Smooth muscle cell of the coronary artery (primary cell): Measurements from ENCODE around the gene KATNB1. TPM values are rescaled to one million over a fixed set of nuclear protein-coding genes. Genes with fewer than 3 reads are reported as not detected.

Experiments
- total RNA-seq: library from RNA; depleted of rRNA; stranded (reverse); fragments of >200 nt; gene quantifications from 2 replicates; pipeline ENCODE4 v1.2.3, GENCODE V29; 2014; ENCODE audit warnings: low replicate concordance

The KATNB1 gene
- 18.7 and 19.5 TPM in 2 replicates for total RNA-seq

GRCh38 chr16:57735755-57736418 is at the start of gene KATNB1:
TSS of gene KATNB1 (plus strand) at chr16:57735770. CDS start at chr16:57737244, 1,474 bp downstream.

GRCh38 chr16:57694725-57695679 is 40.6 kb upstream of the KATNB1 start, which contains the start of gene DRC7:
TSS of gene DRC7 (plus strand) at chr16:57694806. CDS start at chr16:57697950, 3,144 bp downstream.

DNA sequence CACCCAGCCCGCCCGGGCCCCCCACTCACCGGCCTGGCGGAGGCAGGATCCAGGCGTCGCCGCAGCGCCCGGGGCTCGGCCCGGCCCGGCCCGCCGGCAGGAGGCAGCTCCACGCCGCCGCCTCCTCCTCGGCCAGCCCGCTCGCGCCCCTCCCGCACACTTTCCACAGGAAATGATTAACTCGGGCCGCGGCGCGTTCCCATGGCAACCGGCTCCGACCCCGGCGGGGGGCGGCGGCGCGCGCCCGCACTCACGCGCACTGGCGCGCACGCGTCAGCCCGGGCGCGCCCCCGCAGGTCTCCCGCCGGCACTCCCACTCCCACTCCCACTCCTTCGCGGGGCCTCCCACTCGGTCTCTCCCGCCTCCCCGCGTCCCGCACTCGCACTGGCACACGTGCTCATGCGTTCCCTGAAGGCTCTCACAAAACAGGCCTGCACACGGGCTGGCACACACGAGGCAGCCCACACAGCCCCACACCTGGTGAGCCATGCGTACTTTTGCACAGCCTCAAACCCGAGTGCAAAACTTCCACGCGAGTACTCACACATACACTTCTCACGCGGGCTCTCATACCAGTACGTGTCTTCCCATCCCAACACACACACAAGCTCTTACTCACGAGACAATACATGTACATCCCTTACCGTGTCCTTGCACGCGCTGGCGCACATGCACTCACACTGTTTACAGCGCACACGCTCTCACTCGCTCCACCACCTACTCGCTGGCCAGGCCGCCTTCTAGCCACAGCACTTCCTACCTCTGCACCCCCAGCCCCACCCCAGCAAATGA is 67.0 kb downstream of the KATNB1 start, which contains the start of gene KIFC3:
Gene KIFC3 (minus strand): TSS at position 151 of the 793 bp plus-strand sequence. CDS start 4,248 bp downstream, outside the sequence.

Other genes with a start within 250 kb of the KATNB1 start
- gene DOK4, start 249.3 kb upstream of the KATNB1 start, total RNA-seq: 28.0 and 44.4 TPM in 2 replicates
- 12.4 and 19.5 TPM in 2 replicates for gene CCDC102A, start 199.2 kb upstream of the KATNB1 start, total RNA-seq
- gene ADGRG5, start 193.1 kb upstream of the KATNB1 start, total RNA-seq: not detected in 2 replicates
- gene ADGRG1, start 107.1 kb upstream of the KATNB1 start, total RNA-seq: 0.12 and 0.53 TPM in 2 replicates
- not detected in 2 replicates for gene ADGRG3, start 67.5 kb upstream of the KATNB1 start, total RNA-seq
- gene DRC7, start 41.0 kb upstream of the KATNB1 start, total RNA-seq: 0.23 TPM in 1 of 2 replicates, not detected in the other
- gene KIFC3, start 66.7 kb downstream of the KATNB1 start, total RNA-seq: 26.1 and 67.9 TPM in 2 replicates
- gene CNGB1, start 235.4 kb downstream of the KATNB1 start, total RNA-seq: under 0.01 TPM in 1 of 2 replicates, not detected in the other